ENCODE measurements around the gene PSMB5. TPM values are rescaled to one million over a fixed set of nuclear protein-coding genes. Genes with fewer than 3 reads are reported as not detected.

The PSMB5 gene
- polyA plus RNA-seq, 4 donors, result 204 to 277 (median 233) TPM

- no peak for DNase-seq (ENCODE audit: low read depth in 4 of 4, low spot score in 2 of 4)
Observed at GRCh38 chr14:22977684-22978486, 56.8 kb downstream of the PSMB5 start.

GRCh38 chr14:22977434-22977683, 57.3 kb downstream of the PSMB5 start:
- DNase-seq (ENCODE audit: low read depth in 4 of 4, low spot score in 2 of 4), result no peak

GRCh38 chr14:22976620-22977433, 57.9 kb downstream of the PSMB5 start:
- DNase-seq (ENCODE audit: low read depth in 4 of 4, low spot score in 2 of 4), result no peak

Other genes with a start within 250 kb of the PSMB5 start
- gene SLC7A7, start 219.5 kb downstream of the PSMB5 start, polyA plus RNA-seq (ENCODE audit: insufficient read length in 4 of 4), result 100 to 1,000 TPM in 1 of 4 donors, 10 to 100 TPM in 3; 77.6 to 141 (median 91.2) TPM
- 100 to 1,000 TPM in 2 of 4 donors, 10 to 100 TPM in 2; 67.2 to 105 (median 97.4) TPM for gene MRPL52, start 205.0 kb downstream of the PSMB5 start, polyA plus RNA-seq (ENCODE audit: insufficient read length in 4 of 4)
- 100 to 1,000 TPM; 127 to 186 (median 161) TPM for gene MMP14, start 198.3 kb downstream of the PSMB5 start, polyA plus RNA-seq (ENCODE audit: insufficient read length in 4 of 4)
- gene LRP10, start 163.2 kb downstream of the PSMB5 start, polyA plus RNA-seq (ENCODE audit: insufficient read length in 4 of 4), result 100 to 1,000 TPM in 1 of 4 donors, 10 to 100 TPM in 3; 81.1 to 100 (median 87.9) TPM
- 1 to 10 TPM; 1.3 to 2.3 (median 1.9) TPM for gene REM2, start 151.7 kb downstream of the PSMB5 start, polyA plus RNA-seq (ENCODE audit: insufficient read length in 4 of 4)
- gene RBM23, start 115.8 kb downstream of the PSMB5 start, polyA plus RNA-seq (ENCODE audit: insufficient read length in 4 of 4), result 100 to 1,000 TPM; 111 to 151 (median 129) TPM
- 100 to 1,000 TPM; 149 to 160 (median 152) TPM for gene PRMT5, start 105.5 kb downstream of the PSMB5 start, polyA plus RNA-seq (ENCODE audit: insufficient read length in 4 of 4)
- gene HAUS4, start 77.8 kb downstream of the PSMB5 start, polyA plus RNA-seq (ENCODE audit: insufficient read length in 4 of 4), result 10 to 100 TPM; 57.6 to 67.2 (median 58.9) TPM
- 100 to 1,000 TPM in 2 of 4 donors, 10 to 100 TPM in 2; 75.1 to 106 (median 89.7) TPM for gene AJUBA, start 52.3 kb downstream of the PSMB5 start, polyA plus RNA-seq (ENCODE audit: insufficient read length in 4 of 4)
- 10 to 100 TPM; 18.8 to 25.3 (median 23.3) TPM for gene C14orf93, start 24.8 kb downstream of the PSMB5 start, polyA plus RNA-seq (ENCODE audit: insufficient read length in 4 of 4)
- gene PSMB11, start 7.3 kb upstream of the PSMB5 start, polyA plus RNA-seq (ENCODE audit: insufficient read length in 4 of 4), result not detected
- gene CDH24, start 22.6 kb upstream of the PSMB5 start, polyA plus RNA-seq (ENCODE audit: insufficient read length in 4 of 4), result 10 to 100 TPM; 13.1 to 46.0 (median 27.1) TPM
- 100 to 1,000 TPM; 172 to 364 (median 273) TPM for gene ACIN1, start 60.2 kb upstream of the PSMB5 start, polyA plus RNA-seq (ENCODE audit: insufficient read length in 4 of 4)
- 10 to 100 TPM; 67.4 to 95.9 (median 73.9) TPM for gene C14orf119, start 60.6 kb upstream of the PSMB5 start, polyA plus RNA-seq (ENCODE audit: insufficient read length in 4 of 4)
- gene CIROP, start 70.1 kb upstream of the PSMB5 start, polyA plus RNA-seq (ENCODE audit: insufficient read length in 4 of 4), result under 1 TPM in 2 of 4 donors, not detected in 2; 0.05 TPM
- under 1 TPM in 3 of 4 donors, not detected in 1; 0.11 to 0.26 (median 0.14) TPM for gene CEBPE, start 84.4 kb upstream of the PSMB5 start, polyA plus RNA-seq (ENCODE audit: insufficient read length in 4 of 4)
- gene SLC7A8, start 148.8 kb upstream of the PSMB5 start, polyA plus RNA-seq (ENCODE audit: insufficient read length in 4 of 4), result 100 to 1,000 TPM in 2 of 4 donors, 10 to 100 TPM in 2; 80.6 to 108 (median 96.2) TPM
- gene RNF212B, start 203.0 kb upstream of the PSMB5 start, polyA plus RNA-seq (ENCODE audit: insufficient read length in 4 of 4), result 1 to 10 TPM in 3 of 4 donors, under 1 TPM in 1; 0.82 to 2.4 (median 1.9) TPM

Data from left renal cortex interstitium (tissue), 4 donors.